K562 (cell line): Measurements from ENCODE around the gene MAD1L1. TPM values are rescaled to one million over a fixed set of nuclear protein-coding genes. Genes with fewer than 3 reads are reported as not detected.

ENCODE experiments used
- ATAC-seq: fragments of 200-7000 bp; cut with Tn5 transposase; 3 replicates; pipeline ENCODE4 v1.9.1; 2020; ENCODE audit warnings: moderate library complexity
- BruUV-seq: library from RNA; stranded (reverse); fragments of 400-500 nt; replicated peaks from 2 replicates; lab custom pipeline; 2021; lab: Mats Ljungman, UMichigan
- CTCF ChIA-PET: fragments of 300-600 bp; formaldehyde crosslinking; extraction: SDS; loops from one replicate; lab custom pipeline; 2021; ENCODE audit warnings: low intra/inter-chr PET ratio; lab: Yijun Ruan, JAX
- POLR2A ChIA-PET: fragments of 300-600, 350-650 bp; sonication (Branson Sonifier 250); formaldehyde crosslinking; extraction: SDS; loops from one replicate; lab custom pipeline; 2021; ENCODE audit warnings: antibody characterized with exemption, inconsistent platforms; lab: Yijun Ruan, JAX
- DNase-seq, 4 experiments: peaks; one replicate each; pipeline versions ENCODE4 v3.0.0 to v3.0.0-alpha.2; 2011 to 2018; ENCODE audit warnings: low spot score in 3 of 4, mixed read lengths in 3 of 4; ENCODE audit errors: extremely low read depth in 1 of 4
- FAIRE-seq: peaks from 2 replicates; lab custom pipeline; 2011; peaks lifted over from hg19 to GRCh38; lab: Jason Lieb, UNC
- H2AFZ ChIP-seq: 2 replicates; pipeline ENCODE4 v1.6.0; 2011; ENCODE audit warnings: low read depth, low read length, control low read depth, inconsistent platforms
- H3K27ac ChIP-seq: fragments of 200-600 bp; 3 replicates; pipeline ENCODE4 v1.8.0; 2011; ENCODE audit warnings: low read depth, mild to moderate bottlenecking, control low read depth, inconsistent platforms, low read length, moderate library complexity, mixed read lengths; ENCODE audit errors: extremely low read depth
- H3K27me3 ChIP-seq, 2 experiments: fragments of 300-600 bp in 1 of 2; 2 replicates in 1 of 2; 3 replicates in 1 of 2; pipeline versions ENCODE4 v1.6.0 to v1.8.0; 2011; ENCODE audit warnings: inconsistent platforms in 2 of 2, low read length in 2 of 2, mild to moderate bottlenecking in 1 of 2, mixed read lengths in 1 of 2, moderate library complexity in 1 of 2; ENCODE audit not compliant: control insufficient read depth in 2 of 2, insufficient read depth in 2 of 2
- H3K36me3 ChIP-seq: fragments of 300-600 bp; 3 replicates; pipeline ENCODE4 v1.8.0; 2011; ENCODE audit warnings: mild to moderate bottlenecking, low read length, inconsistent platforms; ENCODE audit not compliant: control insufficient read depth, insufficient read depth
- H3K4me1 ChIP-seq, 2 experiments: fragments of 200-600 bp in 1 of 2; replicated peaks in 1 of 2; 2 replicates in 1 of 2; 3 replicates in 1 of 2; pipeline versions ENCODE4 v1.5.1 to v1.8.0; 2011; ENCODE audit warnings: inconsistent platforms in 2 of 2, low read length in 2 of 2, mild to moderate bottlenecking in 1 of 2, mixed read lengths in 1 of 2, moderate library complexity in 1 of 2; ENCODE audit not compliant: control insufficient read depth in 2 of 2, insufficient read depth in 2 of 2
- H3K4me2 ChIP-seq: 2 replicates; pipeline ENCODE4 v1.6.1; 2011; ENCODE audit warnings: low read length, control low read depth, inconsistent platforms, mixed read lengths; ENCODE audit not compliant: insufficient read depth
- H3K4me3 ChIP-seq: fragments of 200-600 bp; sonication (generic), shearing (Covaris generic); 2 replicates; pipeline ENCODE4 v1.5.1; 2016; ENCODE audit warnings: control low read depth, inconsistent platforms
- H3K79me2 ChIP-seq: fragments of 200-600 bp; 3 replicates; pipeline ENCODE4 v1.8.0; 2011; ENCODE audit warnings: low read length, inconsistent platforms; ENCODE audit not compliant: control insufficient read depth, insufficient read depth
- H3K9ac ChIP-seq, 2 experiments: 2 replicates each; pipeline versions ENCODE4 v1.6.0 to v1.6.1; 2011; ENCODE audit warnings: low read depth in 2 of 2, low read length in 2 of 2, control low read depth in 1 of 2, inconsistent platforms in 1 of 2, mild to moderate bottlenecking in 1 of 2, mixed read lengths in 1 of 2; ENCODE audit not compliant: insufficient read depth in 1 of 2
- H3K9me1 ChIP-seq: one replicate; pipeline ENCODE4 v1.6.0; 2011; ENCODE audit warnings: inconsistent platforms, mild to moderate bottlenecking, low read length, moderate library complexity; ENCODE audit not compliant: control insufficient read depth, insufficient read depth
- H3K9me3 ChIP-seq: replicated peaks from 2 replicates; pipeline ENCODE4 v1.5.1; 2011; ENCODE audit warnings: low read depth, low read length, inconsistent platforms; ENCODE audit not compliant: control insufficient read depth, insufficient read depth
- H4K20me1 ChIP-seq: replicated peaks from 2 replicates; pipeline ENCODE4 v1.6.1; 2011; ENCODE audit warnings: low read length, inconsistent platforms, mixed read lengths; ENCODE audit not compliant: control insufficient read depth, insufficient read depth
- CTCF ChIP-seq, 3 experiments: IDR thresholded peaks in 2 of 3; conservative IDR thresholded peaks in 1 of 3; 2 replicates each; pipeline ENCODE4 v1.5.1; 2011 to 2012; ENCODE audit warnings: low read length in 3 of 3, mild to moderate bottlenecking in 3 of 3, control low read depth in 2 of 3, improper control_type of control experiment in 1 of 3, inconsistent platforms in 1 of 3, low read depth in 1 of 3, mixed read lengths in 1 of 3, moderate library complexity in 1 of 3; ENCODE audit not compliant: insufficient read depth in 2 of 3
- ID3 ChIP-seq, 2 experiments: fragments of 250-450 bp in 1 of 2; fragments of 450-650 bp in 1 of 2; sonication (Bioruptor Pico) in 1 of 2; IDR thresholded peaks; 2 replicates each; pipeline versions ENCODE4 v1.6.1 to v1.8.0; 2016 to 2021; ENCODE audit warnings: mild to moderate bottlenecking in 2 of 2, moderate library complexity in 2 of 2, missing compliant biosample characterization in 1 of 2, missing genetic modification characterization in 1 of 2
- WGBS: fragments of 100-300 bp; shearing (Covaris generic); methylation state at CpG from one replicate; pipeline ENCODE4 v1.1.6; 2016; ENCODE audit warnings: low coverage, mixed read lengths; ENCODE audit not compliant: insufficient coverage; ENCODE audit errors: missing lambda C conversion rate; 5-methylcytosine and 5-hydroxymethylcytosine counted together
- in situ Hi-C: fragments of 300-500 bp; cut with MboI; formaldehyde crosslinking; loops from 4 replicates; pipeline ENCODE4 v1.15.0; 2018; ENCODE audit warnings: inconsistent platforms, mixed read lengths
- intact Hi-C: fragments of 100-400 bp; cut with micrococcal nuclease; formaldehyde crosslinking; loops from 2 replicates; pipeline ENCODE4 v1.14.2; 2022
- polyA plus RNA-seq, 8 experiments: library from polyadenylated mRNA; depleted of rRNA in 4 of 8; stranded (reverse) in 5 of 8; unstranded in 3 of 8; fragments of >200 nt; fragmentation: Nextera tagmentation in 2 of 8; fragmentation: Illumina TruSeq in 1 of 8; extraction: Ambion mirVana in 2 of 8; extraction: Trizol in 1 of 8; gene quantifications; 2 replicates each; pipeline versions ENCODE4 v1.2.1 to v1.2.3, GENCODE V29; 2011 to 2014; ENCODE audit warnings: inconsistent platforms in 1 of 8, missing spikeins in 1 of 8
- total RNA-seq, 7 experiments: library from RNA; depleted of rRNA in 6 of 7; stranded (reverse); fragments of >200 nt in 6 of 7; fragmentation: Illumina TruSeq in 2 of 7; extraction: Trizol in 2 of 7; gene quantifications; 2 replicates each; pipeline versions ENCODE4 v1.2.1 to v1.2.3, GENCODE V29; 2011 to 2021; ENCODE audit warnings: low replicate concordance in 1 of 7

The MAD1L1 gene
- total and polyA plus RNA-seq, 9 of the 15 experiments (the other 6 are each of a cell fraction or from before 2014, with no cell fraction given): 1.7 to 89.7 (median 18.0) TPM

- Histone ChIP-seq H3K4me2 (no peak overlapping the region), H4K20me1 (no peaks in the 10 kb centered on the region), H3K4me1 (peaks cover 11 to 89% of the 10 kb centered on the region in 2 experiments; a peak in 4 of 5 replicates), H3K36me3 (peaks cover 63% of the 10 kb centered on the region), H3K9ac (peak overlapping the region in 1 of 2 experiments; percentile 69; a peak in 1 of 4 replicates), H2AFZ (no peak overlapping the region), H3K9me3 (no peaks in the 10 kb centered on the region), H3K9me1 (peaks cover 3% of the 10 kb centered on the region), H3K79me2 (peaks cover 45% of the 10 kb centered on the region), H3K27ac (no peak overlapping the region), H3K27me3 (no peaks in the 10 kb centered on the region), H3K4me3 (no peak overlapping the region)
- WGBS: 83% methylated on average over 21 of the region's 35 CpGs
- no peak for FAIRE-seq
- no TSS peak for BruUV-seq
- ChIA-PET POLR2A (interaction anchor here (0.7 kb wide), 1 partner anchor 360 kb away, joined by 3 read pairs; no protein-coding TSS in a partner anchor), CTCF (no interaction called here)
- intact Hi-C loops: loop anchor here (10.0 kb wide), 1 partner anchor 255 kb away; no protein-coding TSS in a partner anchor
- TF ChIP-seq CTCF (IDR thresholded peaks at IDR 0.05 in 2 of 3, conservative IDR thresholded peaks at IDR 0.05 in 1 of 3; ENCODE audit: insufficient read depth in 2 of 3, low read depth in 1 of 3, low read length in 3 of 3): 0 out of 6 replicates have a peak, but pooled peaks of 1 of the 3 experiments have one; percentile 20
- no peak for TF ChIP-seq ID3 (CRISPR knock-in tag; IDR thresholded peaks at IDR 0.05)
- TF ChIP-seq ID3 (tag; IDR thresholded peaks at IDR 0.05): no peak
- DNase-seq: no peak
- in situ Hi-C loops: no loop called here
- no peak for ATAC-seq
Measured at GRCh38 chr7:1849351-1850041, 383.2 kb downstream of the MAD1L1 start.
